GM21447 (cell line): Measurements from ENCODE around the gene CFLAR.
"Not testable (repeated sequence)": the region's sequence is repeated elsewhere in the genome, so short reads cannot be mapped to it uniquely, and the experiment has no call there.

Source experiments
- ATAC-seq: cut with Tn5 transposase; IDR thresholded peaks from one replicate; pipeline ENCODE4 v1.9.1; 2021; ENCODE audit not compliant: unreplicated experiment

Gene CFLAR

DNA sequence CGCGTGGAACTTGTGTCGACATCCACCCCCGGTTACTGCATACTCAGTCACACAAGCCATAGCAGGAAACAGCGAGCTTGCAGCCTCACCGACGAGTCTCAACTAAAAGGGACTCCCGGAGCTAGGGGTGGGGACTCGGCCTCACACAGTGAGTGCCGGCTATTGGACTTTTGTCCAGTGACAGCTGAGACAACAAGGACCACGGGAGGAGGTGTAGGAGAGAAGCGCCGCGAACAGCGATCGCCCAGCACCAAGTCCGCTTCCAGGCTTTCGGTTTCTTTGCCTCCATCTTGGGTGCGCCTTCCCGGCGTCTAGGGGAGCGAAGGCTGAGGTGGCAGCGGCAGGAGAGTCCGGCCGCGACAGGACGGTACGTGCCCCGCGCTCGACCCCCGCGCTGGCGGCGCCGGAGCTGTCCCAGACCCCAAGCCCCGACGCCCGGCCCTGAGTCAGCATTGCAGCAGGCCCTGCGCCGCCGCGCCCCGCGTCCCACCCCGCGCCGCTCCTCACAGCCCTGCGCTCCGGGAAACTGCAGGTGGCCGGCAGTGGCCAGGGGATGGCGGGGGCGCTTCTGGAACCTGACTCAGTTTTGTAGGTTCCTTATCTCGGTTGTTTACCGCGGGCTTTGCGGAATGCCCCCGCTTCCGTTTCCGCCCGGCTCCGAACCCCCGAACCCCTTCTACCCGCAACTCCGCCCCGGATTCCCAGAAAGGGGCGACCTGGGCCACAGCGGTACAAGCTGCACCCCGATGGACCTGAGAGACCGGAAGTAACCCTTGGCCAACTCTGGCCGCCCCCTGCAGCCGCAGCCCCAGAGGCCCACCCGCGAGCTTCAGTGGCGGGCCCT is at the start of gene CFLAR:
Gene CFLAR, plus strand, starts transcription at position 50 of the 844 bp plus-strand sequence. CDS start 13,702 bp downstream, outside the sequence.
- ATAC-seq = peak; percentile 37

DNA sequence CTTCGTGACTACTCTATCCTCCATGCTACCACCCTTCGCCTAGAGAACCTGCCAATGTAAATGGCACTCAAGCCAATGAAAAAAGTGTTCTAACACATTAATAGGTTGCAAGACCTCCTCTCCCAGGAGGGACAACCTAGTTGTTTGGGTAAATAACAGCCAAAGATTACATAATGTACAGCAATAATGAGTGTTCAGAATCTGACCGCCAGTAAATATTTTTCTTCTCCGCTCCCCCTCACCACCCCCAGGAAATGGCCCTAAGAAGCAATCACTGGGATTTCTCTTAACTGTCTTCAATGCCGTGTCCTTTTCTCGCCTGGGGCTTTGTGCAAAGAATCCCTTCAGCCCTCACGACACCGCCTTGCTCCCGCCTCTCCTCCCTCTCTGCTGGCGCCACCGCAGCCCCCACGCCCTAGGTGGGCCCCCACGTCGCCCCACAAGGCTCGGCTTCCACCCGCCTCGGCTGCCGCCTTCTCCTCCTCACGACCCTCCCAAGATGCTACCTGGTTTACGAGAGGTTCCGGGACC is 45.0 kb upstream of the CFLAR start:
- peak; percentile 19 for ATAC-seq

DNA sequence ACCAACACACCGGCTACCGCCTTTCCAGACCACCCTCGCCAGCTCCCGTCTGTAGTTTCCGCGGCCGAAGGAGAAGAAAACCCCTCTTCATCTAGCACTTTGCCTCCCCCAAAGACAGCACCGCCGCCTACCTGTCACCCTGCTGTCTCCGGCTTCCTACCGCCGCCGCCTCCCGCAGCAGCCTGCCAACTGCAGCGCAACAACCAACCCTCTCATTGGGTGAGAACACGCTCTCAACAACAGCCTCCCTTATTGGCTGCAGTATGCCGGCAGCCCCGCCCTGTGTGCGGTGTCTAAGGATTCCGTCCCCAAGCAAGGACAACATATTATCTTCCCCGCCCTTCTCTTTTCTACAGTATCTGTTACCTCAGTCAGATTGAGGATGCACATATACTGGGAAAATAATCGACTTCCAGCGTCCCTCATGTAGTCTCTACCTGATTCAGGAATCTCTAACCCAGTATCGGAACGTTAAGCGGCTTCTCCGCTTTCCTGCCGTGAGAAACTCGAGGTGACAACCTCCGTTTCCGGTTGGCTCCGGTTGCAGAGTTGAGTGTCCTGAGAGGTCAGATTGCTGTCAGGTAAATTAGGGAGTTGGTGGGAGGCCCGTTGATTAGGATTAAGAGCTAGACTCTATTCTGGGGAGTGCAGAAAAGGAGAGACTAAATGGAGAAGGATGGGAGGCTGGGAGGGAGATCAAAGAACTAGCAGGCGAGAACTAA is 44.3 kb upstream of the CFLAR start, which contains the start of the genes HYCC2 and NDUFB3:
Gene HYCC2, minus strand, starts transcription at position 193 of the 722 bp plus-strand sequence. CDS start 47,662 bp downstream, outside the sequence.
Gene NDUFB3, plus strand, starts transcription at position 523 of the 722 bp plus-strand sequence. CDS start 6,882 bp downstream, outside the sequence.
- ATAC-seq = peak; percentile 95

DNA sequence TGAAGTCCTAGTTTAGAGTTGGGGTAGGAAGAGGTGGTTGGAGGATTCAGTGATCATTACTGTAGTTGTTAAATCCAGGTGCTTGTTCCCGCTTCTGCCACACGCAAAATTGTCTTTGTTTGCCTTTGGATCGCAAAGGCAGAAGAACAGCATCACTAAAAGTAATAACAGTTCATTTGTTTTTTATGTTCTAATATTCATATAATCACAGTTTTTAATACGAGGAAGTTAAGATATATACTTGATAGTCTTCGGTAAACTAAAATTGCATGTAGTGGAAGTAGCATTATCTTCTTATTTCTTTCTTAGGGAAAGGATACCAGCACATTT is 43.8 kb upstream of the CFLAR start:
- peak; percentile 3 for ATAC-seq

DNA sequence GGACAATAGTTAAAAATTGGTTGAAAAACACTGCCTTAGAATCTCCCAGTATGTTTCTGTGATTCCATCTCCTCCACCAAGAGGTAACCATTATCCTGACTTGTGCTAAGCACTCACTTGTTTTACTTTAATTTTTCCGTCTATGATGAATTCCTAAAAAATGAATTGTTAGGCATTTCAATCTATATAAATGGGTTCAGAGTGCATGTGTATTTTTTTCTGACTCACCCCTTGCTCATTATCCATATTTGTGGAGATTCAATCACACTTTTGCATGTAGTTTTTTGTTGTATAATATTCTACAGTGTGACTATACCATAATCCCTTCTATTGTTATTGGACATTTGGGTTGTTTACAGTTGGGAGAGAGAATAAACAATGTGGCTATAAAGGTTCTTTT is 42.9 kb upstream of the CFLAR start:
- no peak for ATAC-seq

DNA sequence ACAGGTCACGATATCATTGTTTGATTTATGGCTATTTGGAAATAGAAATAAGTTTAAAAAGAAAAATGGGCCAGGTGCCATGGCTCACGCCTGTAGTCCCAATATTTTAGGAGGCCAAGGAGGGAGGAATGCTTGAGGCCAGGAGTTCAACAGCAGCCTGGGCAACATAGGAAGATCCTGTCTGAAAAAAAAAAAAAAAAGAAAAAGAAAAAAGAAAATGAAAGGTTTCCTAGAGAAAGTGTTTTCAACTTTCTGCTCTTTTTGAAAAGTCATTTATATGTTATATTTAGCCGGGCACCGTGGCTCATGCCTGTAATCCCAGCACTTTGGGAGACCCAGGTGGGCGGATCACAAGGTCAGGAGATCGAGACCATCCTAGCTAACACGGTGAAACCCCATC is 41.0 kb upstream of the CFLAR start:
- ATAC-seq = no peak

DNA sequence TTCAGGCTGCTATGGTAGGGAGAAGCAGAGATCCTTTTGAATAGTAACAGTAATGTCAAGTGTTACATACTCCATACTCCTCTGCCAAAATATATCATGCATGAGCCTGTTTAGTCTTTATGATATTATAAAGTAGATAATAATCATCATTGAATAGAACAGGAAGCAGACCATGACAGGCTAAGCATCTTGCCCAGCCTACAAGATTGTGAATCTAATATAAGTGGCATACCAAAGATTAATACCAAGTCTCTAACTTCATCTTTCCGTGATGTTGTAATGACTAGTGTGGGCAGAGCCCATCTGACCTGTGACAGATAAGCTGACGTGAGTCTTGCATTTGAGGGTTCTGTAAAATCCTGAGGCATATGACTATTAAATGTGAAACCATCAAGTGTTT is 31.1 kb upstream of the CFLAR start:
- no peak for ATAC-seq

DNA sequence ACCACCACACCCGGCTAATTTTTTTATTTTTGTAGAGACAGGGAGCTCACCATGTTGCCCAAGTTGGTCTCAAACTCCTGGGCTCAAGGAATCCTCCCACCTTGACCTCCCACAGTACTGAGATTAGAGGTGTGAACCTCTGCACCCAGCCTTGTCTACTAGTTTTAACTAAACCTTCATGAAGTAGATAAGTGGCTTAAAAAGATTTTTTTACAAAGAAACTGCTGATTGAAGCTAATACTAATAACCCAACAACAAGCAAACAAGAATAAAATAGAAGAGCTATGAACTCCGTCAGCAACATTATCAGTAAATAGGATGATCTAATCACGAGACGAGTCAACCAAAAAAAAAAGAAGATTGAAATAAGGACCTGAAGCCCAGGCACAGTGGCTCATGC is 25.4 kb upstream of the CFLAR start:
- no peak for ATAC-seq

DNA sequence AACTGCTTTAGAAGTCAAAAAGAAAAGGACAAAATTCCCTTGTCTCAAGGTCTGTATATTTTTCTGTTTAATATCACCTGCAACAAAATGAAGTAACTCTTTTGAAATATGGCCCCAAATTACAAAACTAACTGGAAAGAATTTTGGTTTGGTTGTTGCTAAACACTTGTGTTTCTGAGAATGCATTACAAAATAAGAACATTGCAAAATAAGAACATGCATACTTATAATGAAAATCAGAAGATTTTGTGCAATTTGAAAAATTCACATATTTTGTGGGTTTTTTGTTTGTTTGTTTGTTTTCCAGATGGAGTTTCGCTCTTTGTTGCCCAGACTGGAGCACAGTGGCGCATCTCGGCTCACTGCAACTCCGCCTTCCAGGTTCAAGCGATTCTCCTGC is 22.4 kb upstream of the CFLAR start:
- ATAC-seq = no peak

DNA sequence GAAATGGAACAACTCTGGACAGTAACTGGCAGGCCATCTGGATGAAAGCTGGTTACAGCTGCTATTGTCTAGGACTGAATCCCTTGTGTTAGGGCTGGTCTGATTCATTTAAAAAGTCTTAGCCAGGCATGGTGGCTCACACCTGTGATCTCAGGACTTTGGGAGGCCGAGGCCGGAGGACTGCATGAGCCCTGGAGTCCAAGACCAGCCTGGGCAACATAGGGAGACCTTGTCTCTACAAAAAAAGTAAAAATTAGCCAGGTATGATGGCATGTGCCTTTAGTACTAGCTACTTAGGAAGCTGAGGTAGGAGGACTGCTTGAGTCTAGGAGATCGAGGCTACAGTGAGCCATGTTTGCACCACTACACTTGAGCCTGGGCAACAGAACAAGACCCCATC is 15.5 kb upstream of the CFLAR start:
- ATAC-seq = no peak

DNA sequence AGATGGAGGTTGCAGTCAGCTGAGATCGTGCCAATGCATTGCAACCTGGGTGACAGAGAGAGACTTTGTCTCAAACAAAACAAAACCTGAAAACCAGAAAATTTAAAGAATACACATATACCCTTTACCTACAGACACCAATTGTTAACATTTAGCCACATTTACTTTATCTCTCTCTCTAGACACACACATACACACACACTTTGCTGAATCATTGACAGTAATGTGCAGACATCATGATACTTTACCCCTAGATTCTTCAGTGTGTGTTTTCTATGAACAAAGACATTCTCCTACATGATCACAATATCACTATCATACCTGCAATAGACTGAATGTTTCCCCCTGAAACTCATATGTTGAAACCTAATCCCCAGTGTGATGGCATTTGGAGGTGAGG is 10.2 kb upstream of the CFLAR start:
- ATAC-seq = no peak

DNA sequence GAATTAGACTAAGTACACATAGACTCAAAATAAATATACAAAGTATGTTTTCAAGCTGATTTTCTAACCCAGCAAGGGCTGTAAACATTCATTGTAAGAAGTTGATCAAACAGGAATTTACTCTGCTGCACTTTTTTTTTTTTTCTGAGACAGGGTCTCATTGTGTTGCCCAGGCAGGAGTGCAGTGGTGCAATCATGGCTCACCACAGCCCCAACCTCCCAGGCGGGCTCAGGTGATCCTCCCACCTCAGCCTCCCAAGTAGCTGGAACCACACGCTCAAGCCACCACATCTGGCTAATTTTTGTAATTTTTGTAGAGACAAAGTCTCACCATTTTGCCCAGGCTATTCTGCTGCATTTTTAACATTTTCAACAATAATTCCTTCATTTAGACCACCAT is 8.3 kb upstream of the CFLAR start:
- ATAC-seq = no peak

DNA sequence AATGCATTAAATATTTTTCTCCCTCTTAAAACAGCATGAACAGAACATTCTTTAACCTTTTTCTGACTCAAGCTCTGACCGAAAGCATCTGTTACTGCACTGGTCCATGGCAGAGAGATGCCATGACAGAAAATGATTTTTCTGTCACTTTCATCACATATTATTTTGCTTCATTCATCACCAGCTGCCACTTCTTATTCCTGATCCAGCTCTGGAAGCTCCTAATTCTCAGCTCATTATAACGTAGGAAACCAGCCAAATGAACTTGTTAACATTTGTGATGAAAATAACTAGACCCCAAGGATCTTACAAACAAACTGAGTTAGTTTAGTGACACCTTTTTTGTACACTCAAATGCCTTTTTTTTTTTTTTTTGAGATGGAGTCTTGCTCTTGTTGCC is 7.6 kb upstream of the CFLAR start:
- ATAC-seq = no peak

DNA sequence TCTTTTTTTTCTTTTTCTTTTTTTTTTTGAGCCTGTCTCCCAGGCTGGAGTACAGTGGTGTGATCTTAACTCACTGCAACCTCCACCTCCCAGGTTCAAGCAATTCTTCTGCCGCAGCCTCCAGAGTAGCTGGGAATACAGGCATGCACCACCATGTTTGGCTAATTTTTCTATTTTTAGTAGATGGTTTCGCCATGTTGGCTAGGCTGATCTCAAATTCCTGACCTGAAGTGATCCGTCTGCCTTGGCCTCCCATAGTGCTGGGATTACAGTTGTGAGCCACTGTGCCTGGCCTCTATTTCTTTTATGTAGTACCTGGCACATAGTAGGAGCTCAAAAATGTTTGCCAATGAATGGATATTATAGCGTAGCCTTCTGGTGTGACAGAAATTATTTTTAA is 6.8 kb upstream of the CFLAR start:
- ATAC-seq = no peak

DNA sequence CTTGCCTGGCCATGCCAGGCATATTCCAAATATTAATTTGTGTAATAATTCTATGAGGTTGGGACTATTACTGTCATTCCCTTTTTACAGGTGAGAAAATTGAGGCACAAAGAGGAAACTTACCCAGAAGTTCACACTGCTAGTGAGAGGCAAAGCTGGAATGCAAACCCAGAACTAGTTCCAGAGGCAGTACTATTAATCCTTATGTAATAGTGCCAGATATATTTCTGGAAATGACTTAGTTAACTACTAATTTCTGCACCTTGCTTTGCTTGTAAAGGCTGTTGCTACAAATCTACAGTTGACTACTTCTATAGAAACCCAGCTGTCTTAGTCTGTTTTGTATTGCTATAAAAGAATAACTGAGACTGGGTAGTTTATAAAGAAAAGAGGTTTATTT is 5.3 kb upstream of the CFLAR start:
- ATAC-seq = no peak

DNA sequence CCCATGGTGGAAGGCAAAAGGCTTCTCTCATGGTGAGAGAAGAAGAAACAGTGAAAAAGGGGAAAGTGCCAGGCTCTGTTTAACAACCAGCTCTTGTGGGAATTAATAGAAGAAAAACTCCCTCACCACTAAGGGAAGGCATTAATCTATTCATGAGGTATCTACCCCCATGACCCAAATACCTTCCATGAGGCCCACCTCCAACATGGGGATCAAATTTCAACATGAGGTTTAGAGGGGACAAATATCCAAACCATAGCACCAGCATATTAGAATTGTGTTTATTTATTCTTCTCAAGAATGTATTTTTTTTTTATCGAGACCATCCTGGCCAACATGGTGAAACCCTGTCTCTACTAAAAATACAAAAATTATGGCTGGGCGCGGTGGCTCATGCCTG is 4.9 kb upstream of the CFLAR start:
- ATAC-seq = no peak

DNA sequence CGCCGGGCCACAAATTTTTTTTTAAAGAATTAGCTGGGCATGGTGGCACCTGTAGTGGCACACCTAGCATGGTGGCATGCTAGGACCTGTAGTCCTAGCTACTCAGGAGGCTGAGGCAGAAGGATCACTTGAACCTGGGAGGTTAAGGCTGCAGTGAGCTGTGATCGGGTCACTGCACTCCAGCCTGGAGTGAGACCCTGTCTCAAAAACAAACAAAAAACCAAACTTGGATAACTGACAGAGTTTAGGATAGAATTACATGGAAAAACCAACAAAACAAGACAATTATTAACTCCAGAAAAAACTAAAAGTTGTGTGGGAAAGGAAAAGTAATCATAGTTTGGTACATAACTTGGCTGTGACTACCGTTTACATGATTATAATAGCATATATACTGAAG is 1.6 kb upstream of the CFLAR start:
- ATAC-seq = no peak

DNA sequence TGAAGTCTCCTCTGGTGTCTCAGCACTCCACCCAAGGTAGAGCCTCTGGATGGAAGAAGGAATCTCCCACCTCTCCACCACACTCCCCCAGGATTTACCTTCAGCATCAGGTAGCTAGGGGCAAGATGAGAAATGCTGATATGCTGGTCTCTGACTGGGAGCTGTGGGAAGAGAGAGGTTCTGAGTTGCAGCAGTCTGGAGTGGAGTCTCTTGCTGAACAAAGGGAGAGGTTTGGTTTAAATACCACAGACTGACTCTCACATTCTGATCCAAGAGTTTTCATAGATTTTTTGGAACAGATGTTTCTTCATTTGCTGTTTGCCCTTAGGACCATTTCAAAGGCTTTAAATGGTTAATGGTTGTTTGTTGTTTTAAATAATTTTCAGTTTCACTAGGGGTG is 1.1 kb upstream of the CFLAR start:
- ATAC-seq = no peak

DNA sequence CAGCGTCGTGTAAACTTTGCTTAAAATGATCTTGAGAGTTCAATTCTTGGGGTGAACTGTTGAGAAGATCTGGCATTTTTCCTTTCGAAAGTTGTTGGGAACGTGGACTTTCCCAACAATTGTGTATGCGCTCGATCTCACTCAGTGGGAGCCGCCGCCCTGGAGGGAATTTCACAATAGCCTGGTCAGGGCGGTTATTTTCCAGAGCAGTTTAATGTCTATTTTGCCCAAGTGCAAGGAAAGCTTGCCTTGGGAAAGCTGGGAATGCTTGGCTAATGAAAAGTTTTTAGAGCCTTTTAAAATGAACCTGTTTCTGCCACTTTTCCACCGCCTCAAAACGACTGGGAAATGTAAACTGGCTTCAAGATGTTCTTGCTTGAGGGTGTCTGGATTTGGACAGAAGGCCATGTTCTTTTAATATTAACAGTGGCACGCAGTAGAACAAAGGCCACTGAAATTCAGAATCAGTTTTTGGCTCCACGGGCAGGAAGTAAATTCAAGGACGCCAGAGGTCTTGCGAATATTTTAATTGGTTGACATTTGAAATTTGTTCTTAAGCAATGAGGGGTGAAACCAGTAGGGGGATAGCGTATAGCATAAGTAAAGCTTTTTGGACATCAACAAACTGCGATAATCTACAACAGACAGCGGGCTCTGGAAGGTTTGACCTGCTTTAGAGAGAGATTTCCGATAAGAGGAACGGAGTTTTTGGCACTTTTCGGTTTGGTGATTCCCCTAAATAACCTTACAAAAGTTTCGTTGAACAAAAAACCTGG is 1.2 kb downstream of the CFLAR start:
- peak; percentile 18 for ATAC-seq

DNA sequence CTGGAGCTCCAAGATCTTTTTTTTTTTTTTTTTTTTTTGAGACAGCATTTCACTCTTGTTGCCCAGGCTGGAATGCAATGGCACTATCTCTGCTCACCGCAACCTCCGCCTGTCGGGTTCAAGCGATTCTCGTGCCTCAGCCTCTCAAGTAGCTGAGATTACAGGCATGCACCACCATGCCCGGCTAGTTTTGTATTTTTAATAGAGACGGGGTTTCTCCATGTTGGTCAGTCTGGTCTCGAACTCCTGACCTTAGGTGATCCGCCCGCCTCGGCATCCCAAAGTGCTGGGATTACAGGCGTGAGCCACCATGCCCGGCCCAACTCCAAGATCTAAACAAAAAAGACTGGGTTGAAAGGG is 1.8 kb downstream of the CFLAR start:
- ATAC-seq = not testable (repeated sequence)
